Hematopoietic multipotent progenitor cell (in vitro differentiated cells): ENCODE data around the gene ADD1. TPM values are rescaled to one million over a fixed set of nuclear protein-coding genes. Genes with fewer than 3 reads are reported as not detected.

Source experiments
- DNase-seq, 3 donors: peaks; one replicate each; pipeline ENCODE4 v3.0.0-alpha.2; 2011 to 2015; ENCODE audit warnings: low read depth in 2 of 3, low spot score in 2 of 3
- total RNA-seq: library from RNA; depleted of rRNA; stranded (reverse); fragments of >200 nt; gene quantifications from one replicate; pipeline ENCODE4 v1.2.3, GENCODE V29; 2012

Gene ADD1
- total RNA-seq, 1 donor, result 163 TPM

GRCh38 chr4:2819244-2820215 is 24.1 kb upstream of the ADD1 start:
- no peak for DNase-seq

DNA sequence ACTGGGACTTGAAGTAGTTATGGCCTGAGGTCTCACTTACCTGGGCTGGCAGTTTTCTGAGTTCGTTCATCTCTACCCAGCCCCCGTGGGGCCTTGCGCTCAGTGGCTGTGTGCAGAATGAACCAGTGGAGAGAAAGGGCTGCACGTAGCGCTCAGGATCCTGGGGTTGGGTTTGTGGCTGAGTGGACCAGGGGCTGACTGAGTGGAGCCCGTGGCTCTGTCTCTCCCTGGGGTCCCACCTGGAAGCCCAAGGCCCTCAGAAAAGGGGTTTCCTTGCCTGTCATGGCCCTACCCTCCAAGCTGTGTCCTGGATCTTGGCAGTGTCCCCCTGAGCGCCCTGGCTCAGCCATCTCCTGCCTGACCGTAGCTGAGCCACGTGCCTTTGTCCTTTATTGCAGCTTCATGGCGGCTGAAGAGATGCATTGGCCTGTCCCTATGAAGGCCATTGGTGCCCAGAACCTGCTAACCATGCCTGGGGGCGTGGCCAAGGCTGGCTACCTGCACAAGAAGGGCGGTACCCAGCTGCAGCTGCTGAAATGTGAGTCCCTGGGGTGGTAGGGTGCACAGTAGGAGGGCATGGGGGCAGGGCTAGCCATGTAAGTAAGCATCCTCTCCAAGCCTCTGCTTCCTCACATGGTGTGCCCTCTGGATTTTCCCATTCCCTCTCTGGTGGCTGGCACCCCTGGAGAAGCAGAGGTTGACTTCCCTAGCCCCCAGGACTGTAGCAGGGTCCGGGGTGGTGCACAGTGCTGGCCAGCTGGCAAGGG is 23.2 kb upstream of the ADD1 start:
- DNase-seq, result no peak

DNA sequence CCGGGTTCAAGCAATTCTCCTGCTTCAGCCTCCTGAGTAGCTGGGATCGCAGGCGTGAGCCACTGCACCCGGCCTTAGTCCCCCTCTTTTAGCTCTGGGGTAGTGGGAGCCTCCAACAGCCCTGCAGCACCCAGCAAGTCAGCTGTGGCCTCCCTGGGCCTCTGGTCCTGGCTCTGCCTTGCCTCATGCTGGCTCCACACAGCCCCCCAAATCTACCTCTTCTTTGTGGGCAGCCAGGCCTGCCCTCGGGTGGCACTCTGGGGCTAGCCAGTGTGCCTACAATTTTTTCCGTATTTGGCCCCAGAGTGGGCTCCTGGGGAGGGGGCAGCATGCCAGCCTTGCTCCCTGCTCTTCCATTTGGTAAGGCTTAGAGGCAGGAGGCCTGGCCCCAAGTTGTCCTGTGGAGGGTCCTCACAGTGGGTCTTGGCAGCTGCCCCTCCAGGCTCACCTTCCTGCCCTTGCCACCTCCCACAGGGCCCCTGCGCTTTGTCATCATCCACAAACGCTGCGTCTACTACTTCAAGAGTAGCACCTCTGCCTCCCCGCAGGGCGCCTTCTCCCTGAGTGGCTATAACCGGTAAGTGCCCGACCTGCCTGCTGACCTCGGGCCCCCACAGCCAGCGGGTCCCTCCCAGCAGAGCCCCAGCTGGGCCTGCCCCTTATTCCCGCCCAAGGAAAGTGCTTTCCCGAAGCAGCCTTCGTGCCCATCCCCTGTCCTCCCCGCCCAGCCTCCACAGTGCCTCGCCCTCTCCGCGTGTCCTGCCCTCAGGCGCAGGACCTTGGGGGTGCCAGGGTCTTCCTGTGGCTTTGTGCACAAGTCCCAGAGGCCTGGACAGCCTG is 21.0 kb upstream of the ADD1 start:
- DNase-seq, result no peak

GRCh38 chr4:2823301-2823670 is 20.4 kb upstream of the ADD1 start:
- no peak for DNase-seq

GRCh38 chr4:2823671-2824328 is 19.8 kb upstream of the ADD1 start:
- DNase-seq, result no peak

- no peak for DNase-seq
Observed at GRCh38 chr4:2824329-2824835, 19.3 kb upstream of the ADD1 start.

DNA sequence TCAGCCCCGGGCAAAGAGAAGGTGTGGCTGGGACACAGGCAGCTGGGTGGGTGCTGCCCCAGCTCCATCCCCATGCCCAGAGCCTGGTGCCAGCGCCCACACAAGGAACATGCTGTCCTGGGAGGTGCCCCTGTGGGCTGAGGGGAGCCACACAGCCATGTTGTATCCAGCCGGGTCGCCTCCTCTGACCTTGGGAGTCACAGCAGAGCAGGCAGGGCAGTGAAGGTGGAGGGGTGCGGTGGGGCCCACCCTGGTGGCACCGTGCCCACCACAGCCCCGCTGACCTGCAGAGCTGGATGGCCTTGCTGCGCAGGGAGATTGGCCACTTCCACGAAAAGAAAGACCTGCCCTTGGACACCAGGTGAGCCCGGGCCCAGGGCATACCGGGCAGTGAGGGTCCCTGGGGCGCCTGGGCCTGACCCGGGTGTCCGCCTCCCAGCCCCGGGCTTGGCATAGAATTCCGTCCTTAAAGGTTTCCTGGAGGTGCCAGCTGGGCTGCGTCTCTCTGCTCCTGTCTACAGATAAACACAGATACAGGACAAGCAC is 18.7 kb upstream of the ADD1 start:
- DNase-seq, result no peak

DNA sequence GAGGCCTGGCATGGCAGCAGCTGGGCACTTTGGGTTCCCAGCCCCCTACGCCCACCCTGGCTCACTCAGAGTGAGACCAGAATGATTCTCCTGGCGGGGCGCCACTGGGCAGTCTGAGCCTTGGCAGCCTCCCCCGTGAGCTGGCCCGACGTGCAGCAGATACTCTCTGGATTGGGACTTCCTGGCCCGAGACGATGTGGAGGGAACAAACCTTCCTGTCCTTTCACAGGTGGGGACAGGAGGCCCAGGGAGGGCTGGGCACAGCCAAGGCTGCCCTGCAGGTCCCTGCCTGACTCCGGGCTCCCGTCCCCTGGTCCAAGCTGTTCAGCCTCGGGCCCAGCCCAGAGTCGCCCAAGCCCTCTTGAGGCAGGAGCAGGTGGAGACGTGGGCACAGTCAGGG is 17.9 kb upstream of the ADD1 start:
- no peak for DNase-seq

GRCh38 chr4:2827071-2827873 is 16.4 kb upstream of the ADD1 start:
- DNase-seq, result no peak

GRCh38 chr4:2827874-2828751 is 15.5 kb upstream of the ADD1 start:
- DNase-seq, result no peak

GRCh38 chr4:2828758-2829181 is 14.9 kb upstream of the ADD1 start:
- DNase-seq, result no peak

DNA sequence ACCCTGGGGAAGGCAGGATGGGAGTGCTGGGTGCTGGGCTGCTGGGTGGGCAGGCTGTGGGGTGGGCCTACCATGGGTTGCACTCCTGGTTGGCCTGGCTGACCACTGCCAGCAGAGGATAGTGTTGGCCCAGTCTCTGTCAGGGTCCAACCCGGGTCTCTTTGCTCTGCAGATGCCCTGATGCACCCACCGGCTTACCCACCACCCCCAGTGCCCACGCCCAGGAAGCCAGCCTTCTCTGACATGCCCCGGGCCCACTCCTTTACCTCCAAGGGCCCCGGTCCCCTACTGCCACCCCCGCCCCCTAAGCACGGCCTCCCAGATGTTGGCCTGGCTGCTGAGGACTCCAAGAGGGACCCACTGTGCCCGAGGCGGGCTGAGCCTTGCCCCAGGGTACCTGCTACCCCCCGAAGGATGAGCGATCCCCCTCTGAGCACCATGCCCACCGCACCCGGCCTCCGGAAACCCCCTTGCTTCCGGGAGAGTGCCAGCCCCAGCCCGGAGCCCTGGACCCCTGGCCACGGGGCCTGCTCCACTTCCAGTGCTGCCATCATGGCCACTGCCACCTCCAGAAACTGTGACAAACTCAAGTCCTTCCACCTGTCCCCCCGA is 14.2 kb upstream of the ADD1 start:
- no peak for DNase-seq

GRCh38 chr4:2829933-2830451 is 13.7 kb upstream of the ADD1 start:
- DNase-seq, result no peak

- no peak for DNase-seq
Observed at GRCh38 chr4:2830632-2831610, 12.7 kb upstream of the ADD1 start.

DNA sequence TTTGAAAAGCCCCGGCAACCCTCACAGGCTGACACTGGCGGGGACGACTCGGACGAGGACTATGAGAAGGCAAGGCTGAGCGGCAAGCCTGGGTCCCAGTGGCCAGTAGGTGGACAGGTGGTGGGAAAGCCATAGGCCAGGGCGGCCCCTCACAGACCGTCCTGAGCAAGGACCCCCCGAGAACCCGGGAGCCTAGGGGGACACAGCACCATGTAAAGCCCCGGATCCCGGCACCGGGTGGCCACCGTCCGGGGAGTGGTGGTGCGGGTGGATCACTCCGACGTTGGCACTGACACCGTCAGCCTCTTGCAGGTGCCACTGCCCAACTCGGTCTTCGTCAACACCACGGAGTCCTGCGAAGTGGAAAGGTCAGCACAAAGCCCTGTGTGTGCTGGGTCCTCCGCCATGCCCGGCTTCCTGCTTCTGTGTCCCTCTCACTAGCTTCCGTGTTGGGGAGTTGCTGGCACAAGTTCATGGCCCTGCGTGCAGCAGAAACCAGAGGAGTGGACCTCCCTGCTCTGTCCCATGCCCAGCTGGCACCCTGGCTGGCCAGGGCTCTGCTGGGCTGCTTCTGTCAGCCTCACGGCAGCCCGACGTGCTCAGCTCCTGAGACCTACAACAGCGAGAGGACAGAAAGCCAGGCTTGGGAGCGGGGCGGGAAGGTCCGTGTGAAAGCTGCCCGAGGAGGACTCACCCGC is 11.9 kb upstream of the ADD1 start:
- no peak for DNase-seq
